Endodermal cell (in vitro differentiated cells): ENCODE data around the gene CAMTA1. TPM values are rescaled to one million over a fixed set of nuclear protein-coding genes. Genes with fewer than 3 reads are reported as not detected.

Experiments
- DNase-seq: peaks from one replicate; pipeline ENCODE4 v3.0.0-alpha.2; 2017
- H3K27ac ChIP-seq: 2 replicates; pipeline ENCODE4 v1.5.1; 2013; ENCODE audit warnings: mild to moderate bottlenecking, low read depth, low read length, moderate library complexity
- H3K27me3 ChIP-seq: 2 replicates; pipeline ENCODE4 v1.6.1; 2013; ENCODE audit warnings: mild to moderate bottlenecking, low read length, moderate library complexity; ENCODE audit not compliant: insufficient read depth, control insufficient read depth, poor library complexity, severe bottlenecking
- H3K36me3 ChIP-seq: 2 replicates; pipeline ENCODE4 v1.7.0; 2013; ENCODE audit warnings: mild to moderate bottlenecking, low read length, moderate library complexity; ENCODE audit not compliant: control insufficient read depth, insufficient read depth
- H3K4me1 ChIP-seq: one replicate; pipeline ENCODE4 v1.7.0; 2013; ENCODE audit warnings: low read length; ENCODE audit not compliant: control insufficient read depth, insufficient read depth
- H3K4me3 ChIP-seq: 2 replicates; pipeline ENCODE4 v1.5.1; 2013; ENCODE audit warnings: mild to moderate bottlenecking, low read length, moderate library complexity
- H3K9ac ChIP-seq: 2 replicates; pipeline ENCODE4 v1.6.1; 2013; ENCODE audit warnings: mild to moderate bottlenecking, low read length, moderate library complexity; ENCODE audit not compliant: poor library complexity, severe bottlenecking; ENCODE audit errors: extremely low read depth
- H3K9me3 ChIP-seq: 2 replicates; pipeline ENCODE4 v1.6.1; 2013; ENCODE audit warnings: mild to moderate bottlenecking, low read length, moderate library complexity; ENCODE audit not compliant: control insufficient read depth
- H3K27ac Mint-ChIP-seq: 2 replicates; pipeline ENCODE4 v1.8.0; 2020; ENCODE audit warnings: mixed read lengths
- H3K27me3 Mint-ChIP-seq: 2 replicates; pipeline ENCODE4 v1.8.0; 2021; ENCODE audit warnings: mild to moderate bottlenecking, mixed read lengths; ENCODE audit not compliant: insufficient read depth
- H3K36me3 Mint-ChIP-seq: 2 replicates; pipeline ENCODE4 v1.8.0; 2020; ENCODE audit warnings: low read depth, mixed read lengths
- H3K4me1 Mint-ChIP-seq: 2 replicates; pipeline ENCODE4 v1.8.0; 2020; ENCODE audit warnings: mixed read lengths
- H3K4me3 Mint-ChIP-seq: 2 replicates; pipeline ENCODE4 v1.8.0; 2020; ENCODE audit warnings: mild to moderate bottlenecking, moderate library complexity, mixed read lengths
- H3K9me3 Mint-ChIP-seq: 2 replicates; pipeline ENCODE4 v1.8.0; 2020; ENCODE audit warnings: mild to moderate bottlenecking, mixed read lengths
- WGBS, 2 experiments: methylation state at CpG; one replicate each; pipeline versions ENCODE4 v1.1.5 to v1.1.7; 2013; ENCODE audit warnings: missing lambda C conversion rate in 2 of 2, mixed read lengths in 1 of 2; ENCODE audit not compliant: insufficient coverage in 1 of 2, insufficient read length in 1 of 2; 5-methylcytosine and 5-hydroxymethylcytosine counted together
- total RNA-seq, 2 donors: library from RNA; stranded (reverse); fragmentation: NEBNext Ultra II Directional in 1 of 2; extraction: Animal tissue kit (Norgen Biotek cat#: 25700) in 1 of 2; gene quantifications; 2 replicates in 1 of 2; 3 replicates in 1 of 2; pipeline ENCODE4 v1.2.1, GENCODE V29; 2021
- TF ChIP-seq, protein P1 (sequence below): fragments of 200-600 bp; sonication (generic); conservative IDR thresholded peaks from 2 replicates; pipeline ENCODE4 v1.5.0; 2021; ENCODE audit warnings: antibody characterized with exemption, mild to moderate bottlenecking

Gene CAMTA1
- total RNA-seq, 2 donors from 2014 or later, result 123 to 137 TPM

- no peaks in the 10 kb centered on the region for H3K27me3 Mint-ChIP-seq
- peak; percentile 61 for DNase-seq
- H3K36me3 ChIP-seq, result no peaks in the 10 kb centered on the region
- TF ChIP-seq, protein P1, sequence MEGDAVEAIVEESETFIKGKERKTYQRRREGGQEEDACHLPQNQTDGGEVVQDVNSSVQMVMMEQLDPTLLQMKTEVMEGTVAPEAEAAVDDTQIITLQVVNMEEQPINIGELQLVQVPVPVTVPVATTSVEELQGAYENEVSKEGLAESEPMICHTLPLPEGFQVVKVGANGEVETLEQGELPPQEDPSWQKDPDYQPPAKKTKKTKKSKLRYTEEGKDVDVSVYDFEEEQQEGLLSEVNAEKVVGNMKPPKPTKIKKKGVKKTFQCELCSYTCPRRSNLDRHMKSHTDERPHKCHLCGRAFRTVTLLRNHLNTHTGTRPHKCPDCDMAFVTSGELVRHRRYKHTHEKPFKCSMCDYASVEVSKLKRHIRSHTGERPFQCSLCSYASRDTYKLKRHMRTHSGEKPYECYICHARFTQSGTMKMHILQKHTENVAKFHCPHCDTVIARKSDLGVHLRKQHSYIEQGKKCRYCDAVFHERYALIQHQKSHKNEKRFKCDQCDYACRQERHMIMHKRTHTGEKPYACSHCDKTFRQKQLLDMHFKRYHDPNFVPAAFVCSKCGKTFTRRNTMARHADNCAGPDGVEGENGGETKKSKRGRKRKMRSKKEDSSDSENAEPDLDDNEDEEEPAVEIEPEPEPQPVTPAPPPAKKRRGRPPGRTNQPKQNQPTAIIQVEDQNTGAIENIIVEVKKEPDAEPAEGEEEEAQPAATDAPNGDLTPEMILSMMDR, result no peak
- WGBS, 2 experiments, result 64 to 67% methylated on average over 1 to 2 of the region's 2 CpGs
- H3K27me3 ChIP-seq, result no peaks in the 10 kb centered on the region
- H3K4me1 Mint-ChIP-seq, result peaks cover 33% of the 10 kb centered on the region
- H3K27ac ChIP-seq, result peak overlapping the region; percentile 93
- H3K4me3 Mint-ChIP-seq, result no peak overlapping the region
- H3K9me3 Mint-ChIP-seq, result peaks cover 6% of the 10 kb centered on the region
- peak overlapping the region; percentile 28 for H3K27ac Mint-ChIP-seq
- H3K36me3 Mint-ChIP-seq, result peaks cover 4% of the 10 kb centered on the region
- no peak overlapping the region for H3K9ac ChIP-seq
- peaks cover 7% of the 10 kb centered on the region for H3K4me1 ChIP-seq
- no peaks in the 10 kb centered on the region for H3K9me3 ChIP-seq
- H3K4me3 ChIP-seq, result no peak overlapping the region
These were observed 126.7 kb downstream of the CAMTA1 start for GRCh38 chr1:6911974-6912373.

GRCh38 chr1:6912518-6912917, 127.3 kb downstream of the CAMTA1 start:
- H3K4me1 ChIP-seq, result peaks cover 7% of the 10 kb centered on the region
- peak; percentile 67 for DNase-seq
- Mint-ChIP-seq H3K9me3 (peaks cover 6% of the 10 kb centered on the region), H3K36me3 (peaks cover 4% of the 10 kb centered on the region), H3K4me3 (no peak overlapping the region), H3K27ac (no peak overlapping the region), H3K27me3 (no peaks in the 10 kb centered on the region), H3K4me1 (peaks cover 32% of the 10 kb centered on the region)
- H3K27me3 ChIP-seq, result no peaks in the 10 kb centered on the region
- no peak overlapping the region for H3K4me3 ChIP-seq
- no peak overlapping the region for H3K9ac ChIP-seq
- 58 to 75% methylated on average over 3 to 9 of the region's 9 CpGs for WGBS, 2 experiments
- TF ChIP-seq, protein P1, result no peak
- no peaks in the 10 kb centered on the region for H3K36me3 ChIP-seq
- H3K27ac ChIP-seq, result peak overlapping the region; percentile 93
- H3K9me3 ChIP-seq, result no peaks in the 10 kb centered on the region

DNA sequence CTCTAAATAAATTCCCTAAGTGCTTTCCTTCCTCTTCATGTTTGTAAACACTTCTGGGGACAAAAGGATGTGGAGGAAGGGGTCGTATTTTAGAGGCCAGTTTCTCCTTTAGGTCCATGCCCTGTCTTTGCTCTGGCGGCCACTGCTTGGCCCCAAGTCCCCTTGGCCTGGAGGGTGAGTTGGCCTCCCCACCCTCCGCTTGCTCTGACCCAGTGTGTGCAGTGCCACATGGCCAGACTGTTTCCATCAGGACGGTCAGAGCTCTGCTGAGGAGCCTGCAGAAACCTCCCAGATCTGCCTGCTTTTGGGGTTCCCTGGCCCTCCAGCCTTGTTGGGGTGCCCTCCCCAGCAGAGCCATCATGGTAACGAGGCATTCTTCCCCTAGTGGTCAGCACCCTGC, 127.8 kb downstream of the CAMTA1 start:
- Histone ChIP-seq H3K9me3 (no peaks in the 10 kb centered on the region), H3K27ac (peak overlapping the region; percentile 93), H3K4me3 (no peak overlapping the region), H3K9ac (no peak overlapping the region), H3K27me3 (no peaks in the 10 kb centered on the region), H3K36me3 (no peaks in the 10 kb centered on the region), H3K4me1 (peaks cover 7% of the 10 kb centered on the region)
- Mint-ChIP-seq H3K4me3 (no peak overlapping the region), H3K27me3 (no peaks in the 10 kb centered on the region), H3K9me3 (peaks cover 6% of the 10 kb centered on the region), H3K4me1 (peaks cover 32% of the 10 kb centered on the region), H3K36me3 (peaks cover 4% of the 10 kb centered on the region), H3K27ac (no peak overlapping the region)
- WGBS, 2 experiments, result 86% methylated on average over 2 to 5 of the region's 5 CpGs
- TF ChIP-seq, protein P1, result no peak
- no peak for DNase-seq
